ENCODE data around the gene ERCC1. TPM values are rescaled to one million over a fixed set of nuclear protein-coding genes. Genes with fewer than 3 reads are reported as not detected.
A peak's percentile ranks its signal among the peaks of the same experiment; 100 is the strongest.

ERCC1 gene
- total RNA-seq, 1 donor from 2014 or later: 67.1 TPM

GRCh38 chr19:45382426-45382825 lies 41.3 kb downstream of the ERCC1 start:
- TF ChIP-seq, protein P1, sequence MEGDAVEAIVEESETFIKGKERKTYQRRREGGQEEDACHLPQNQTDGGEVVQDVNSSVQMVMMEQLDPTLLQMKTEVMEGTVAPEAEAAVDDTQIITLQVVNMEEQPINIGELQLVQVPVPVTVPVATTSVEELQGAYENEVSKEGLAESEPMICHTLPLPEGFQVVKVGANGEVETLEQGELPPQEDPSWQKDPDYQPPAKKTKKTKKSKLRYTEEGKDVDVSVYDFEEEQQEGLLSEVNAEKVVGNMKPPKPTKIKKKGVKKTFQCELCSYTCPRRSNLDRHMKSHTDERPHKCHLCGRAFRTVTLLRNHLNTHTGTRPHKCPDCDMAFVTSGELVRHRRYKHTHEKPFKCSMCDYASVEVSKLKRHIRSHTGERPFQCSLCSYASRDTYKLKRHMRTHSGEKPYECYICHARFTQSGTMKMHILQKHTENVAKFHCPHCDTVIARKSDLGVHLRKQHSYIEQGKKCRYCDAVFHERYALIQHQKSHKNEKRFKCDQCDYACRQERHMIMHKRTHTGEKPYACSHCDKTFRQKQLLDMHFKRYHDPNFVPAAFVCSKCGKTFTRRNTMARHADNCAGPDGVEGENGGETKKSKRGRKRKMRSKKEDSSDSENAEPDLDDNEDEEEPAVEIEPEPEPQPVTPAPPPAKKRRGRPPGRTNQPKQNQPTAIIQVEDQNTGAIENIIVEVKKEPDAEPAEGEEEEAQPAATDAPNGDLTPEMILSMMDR (IDR thresholded peaks at IDR 0.05; ENCODE audit: insufficient read depth, low read length, poor library complexity, severe bottlenecking): no peak
- peaks cover 14% of the 10 kb centered on the region for H3K27me3 ChIP-seq (ENCODE audit: control insufficient read depth, insufficient read depth, low read length)
- H3K4me3 ChIP-seq (ENCODE audit: low read depth, low read length): no peak overlapping the region
- DNase-seq (ENCODE audit: low read depth): no peak
- H3K36me3 ChIP-seq (ENCODE audit: control insufficient read depth, insufficient read depth, low read length): no peaks in the 10 kb centered on the region

DNA sequence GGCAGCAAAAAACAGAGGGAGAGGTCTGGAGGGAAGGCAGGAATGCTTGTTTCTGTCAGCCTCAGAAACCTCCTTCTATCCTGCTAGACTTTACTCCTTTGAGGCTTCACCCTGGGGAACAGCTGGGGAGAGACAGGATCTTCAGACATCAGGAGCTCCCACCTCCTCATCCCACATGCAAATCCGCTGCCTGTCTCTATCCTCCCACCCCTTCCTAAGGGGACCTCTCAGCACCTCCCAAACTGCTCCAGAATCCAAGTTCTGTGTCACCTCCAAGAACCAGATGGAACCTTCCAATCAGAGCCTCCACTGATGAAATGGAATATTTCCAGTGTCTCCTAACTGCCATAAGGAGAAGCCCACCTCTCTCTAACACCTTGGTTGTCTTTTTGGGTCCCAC lies 43.6 kb downstream of the ERCC1 start:
- no peak for DNase-seq (ENCODE audit: low read depth)
- Histone ChIP-seq H3K4me3 (ENCODE audit: low read depth, low read length) (no peak overlapping the region), H3K27me3 (ENCODE audit: control insufficient read depth, insufficient read depth, low read length) (peaks cover 3% of the 10 kb centered on the region), H3K36me3 (ENCODE audit: control insufficient read depth, insufficient read depth, low read length) (no peaks in the 10 kb centered on the region)
- TF ChIP-seq, protein P1 (IDR thresholded peaks at IDR 0.05; ENCODE audit: insufficient read depth, low read length, poor library complexity, severe bottlenecking): no peak

DNA sequence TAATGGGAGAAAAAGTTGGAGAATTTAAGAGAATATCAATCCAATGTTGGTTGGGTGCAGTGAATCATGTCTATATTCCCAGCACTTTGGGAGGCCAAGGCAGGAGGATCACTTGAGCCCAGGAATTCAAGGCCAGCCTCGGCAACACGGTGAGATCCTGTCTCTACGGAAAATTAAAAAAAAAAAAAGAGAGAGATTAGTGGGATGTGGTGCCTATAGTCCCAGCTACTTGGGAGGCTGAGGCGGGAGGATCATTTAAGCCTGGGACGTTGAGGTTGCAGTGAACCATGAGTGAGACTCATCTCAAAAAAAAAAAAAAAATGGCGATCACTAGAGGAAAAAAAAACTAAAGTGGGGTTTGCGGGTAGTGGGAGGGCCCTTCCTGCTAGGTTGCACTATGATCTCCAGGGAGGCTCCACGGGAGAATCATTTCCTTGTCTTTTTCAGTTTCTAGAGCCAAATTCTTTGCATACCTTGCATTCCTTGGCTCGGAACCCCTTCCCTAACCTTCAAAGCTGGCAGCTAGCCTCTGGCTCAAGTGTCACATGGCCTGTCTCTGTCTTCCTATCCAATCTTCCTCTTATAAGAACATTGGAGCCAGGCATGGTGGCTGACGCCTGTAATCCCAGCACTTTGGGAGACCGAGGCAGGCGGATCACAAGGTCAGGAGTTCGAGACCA lies 47.5 kb downstream of the ERCC1 start:
- DNase-seq (ENCODE audit: low read depth): peak; percentile 78
- TF ChIP-seq, protein P1 (IDR thresholded peaks at IDR 0.05; ENCODE audit: insufficient read depth, low read length, poor library complexity, severe bottlenecking): no peak
- Histone ChIP-seq H3K36me3 (ENCODE audit: control insufficient read depth, insufficient read depth, low read length) (no peaks in the 10 kb centered on the region), H3K4me3 (ENCODE audit: low read depth, low read length) (no peak overlapping the region), H3K27me3 (ENCODE audit: control insufficient read depth, insufficient read depth, low read length) (no peaks in the 10 kb centered on the region)

GRCh38 chr19:45370410-45371204 lies 53.1 kb downstream of the ERCC1 start, which contains the start of gene ERCC2:
TSS of gene ERCC2 (minus strand) at chr19:45370573. CDS start at chr19:45370540, 33 bp downstream.
- H3K4me3 ChIP-seq (ENCODE audit: low read depth, low read length): peak within 1 kb of the TSS; percentile 61
- peak; percentile 70 for DNase-seq (ENCODE audit: low read depth)
- H3K36me3 ChIP-seq (ENCODE audit: control insufficient read depth, insufficient read depth, low read length): no peaks in the 10 kb centered on the region
- no peaks in the 10 kb centered on the region for H3K27me3 ChIP-seq (ENCODE audit: control insufficient read depth, insufficient read depth, low read length)
- TF ChIP-seq, protein P1 (IDR thresholded peaks at IDR 0.05; ENCODE audit: insufficient read depth, low read length, poor library complexity, severe bottlenecking): no peak

DNA sequence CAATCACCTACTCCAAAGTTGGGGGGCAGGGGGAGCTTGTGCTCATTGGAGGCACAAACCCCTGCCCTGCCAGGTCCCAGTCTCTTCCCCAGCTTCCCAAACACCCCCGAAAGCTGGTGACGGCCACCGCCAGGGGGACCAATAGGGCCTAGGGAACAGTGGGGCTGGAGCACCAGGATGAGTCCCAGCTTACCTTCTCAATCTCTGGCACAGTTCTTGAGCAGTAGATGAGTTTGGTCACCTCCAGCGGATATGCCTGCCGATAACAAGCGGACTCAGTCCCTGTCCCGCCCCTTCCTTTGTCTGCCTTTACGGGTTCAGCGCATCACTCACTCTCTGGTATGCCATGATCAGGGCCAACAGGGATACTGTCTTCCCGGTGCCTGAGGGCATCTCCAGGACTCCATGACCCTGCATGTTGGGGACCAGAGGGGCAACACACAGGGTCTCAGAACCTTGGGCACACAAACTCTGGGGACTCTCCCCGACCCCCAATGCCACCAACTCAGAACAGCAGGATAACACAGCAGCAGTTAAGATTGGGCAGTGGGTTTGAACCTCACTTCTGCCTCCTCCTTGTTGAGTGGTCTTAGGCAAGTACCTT lies 54.9 kb downstream of the ERCC1 start:
- H3K27me3 ChIP-seq (ENCODE audit: control insufficient read depth, insufficient read depth, low read length): no peaks in the 10 kb centered on the region
- H3K4me3 ChIP-seq (ENCODE audit: low read depth, low read length): no peak overlapping the region
- no peak for DNase-seq (ENCODE audit: low read depth)
- H3K36me3 ChIP-seq (ENCODE audit: control insufficient read depth, insufficient read depth, low read length): peaks cover 1% of the 10 kb centered on the region
- TF ChIP-seq, protein P1 (IDR thresholded peaks at IDR 0.05; ENCODE audit: insufficient read depth, low read length, poor library complexity, severe bottlenecking): no peak

All from kidney epithelial cell (primary cell).